Sigmoid colon (tissue), 7 donors: ENCODE measurements around the gene GTPBP8. TPM values are rescaled to one million over a fixed set of nuclear protein-coding genes. Genes with fewer than 3 reads are reported as not detected.

Source experiments
- DNase-seq: peaks from one replicate; pipeline ENCODE4 v3.0.0-alpha.2; 2019
- H3K27ac ChIP-seq, 4 donors: fragments of 200-600 bp; sonication (generic); one replicate each; pipeline ENCODE4 v1.5.1; 2016 to 2019; ENCODE audit warnings: mild to moderate bottlenecking in 1 of 4
- H3K27me3 ChIP-seq, 3 donors: fragments of 200-600 bp; sonication (generic); one replicate each; pipeline ENCODE4 v1.5.1; 2019; ENCODE audit warnings: mild to moderate bottlenecking in 1 of 3
- H3K36me3 ChIP-seq, 4 donors: fragments of 200-600 bp; sonication (generic); one replicate each; pipeline ENCODE4 v1.5.1; 2016 to 2019
- H3K4me1 ChIP-seq, 4 donors: fragments of 200-600 bp; sonication (generic); one replicate each; pipeline ENCODE4 v1.5.1; 2017 to 2019
- H3K4me3 ChIP-seq, 4 donors: fragments of 200-600 bp; sonication (generic); one replicate each; pipeline ENCODE4 v1.5.1; 2017 to 2019; ENCODE audit warnings: mild to moderate bottlenecking in 2 of 4, moderate library complexity in 1 of 4
- H3K9me3 ChIP-seq, 4 donors: fragments of 200-600 bp in 3 of 4; sonication (generic) in 3 of 4; one replicate each; pipeline versions ENCODE4 v1.5.1 to v1.6.1; 2013 to 2019
- EP300 ChIP-seq, 4 donors: sonication (generic); formaldehyde crosslinking; IDR thresholded peaks; one replicate each; pipeline ENCODE4 v1.6.1; 2017; ENCODE audit warnings: antibody characterized with exemption in 4 of 4
- POLR2A ChIP-seq, 2 donors: fragments of 450-650 bp; IDR thresholded peaks; one replicate each; pipeline ENCODE4 v1.6.1; 2016; ENCODE audit warnings: antibody characterized with exemption in 2 of 2, mild to moderate bottlenecking in 2 of 2, moderate library complexity in 2 of 2
- POLR2AphosphoS5 ChIP-seq, 4 donors: sonication (generic); formaldehyde crosslinking; IDR thresholded peaks; one replicate each; pipeline ENCODE4 v1.6.1; 2017; ENCODE audit warnings: antibody characterized with exemption in 4 of 4
- WGBS, 2 donors: extraction: QIAGEN DNeasy Blood & Tissue Kit; methylation state at CpG; one replicate each; pipeline ENCODE4 v1.1.7; 2013; 5-methylcytosine and 5-hydroxymethylcytosine counted together
- intact Hi-C: fragments of 100-400 bp; cut with DNase I; formaldehyde crosslinking; loops from one replicate; pipeline ENCODE4 v1.15.1; 2023
- polyA plus RNA-seq, 3 donors: library from polyadenylated mRNA; stranded (reverse); fragments of 200-250 nt; gene quantifications; one replicate each; pipeline ENCODE4 v1.2.3, GENCODE V29; 2013
- total RNA-seq, 4 donors: library from RNA; depleted of rRNA; stranded (reverse); fragments of >200 nt; gene quantifications; one replicate each; pipeline ENCODE4 v1.1.0, GENCODE V29; 2016
- TF ChIP-seq, protein P1 (sequence below), 4 experiments: fragments of 450-650 bp in 3 of 4; fragments of 200-600 bp in 1 of 4; IDR thresholded peaks; one replicate each; pipeline ENCODE4 v1.5.1; 2016 to 2019; ENCODE audit warnings: antibody characterized with exemption in 4 of 4, mild to moderate bottlenecking in 3 of 4, moderate library complexity in 2 of 4
- donor health status: healthy with polysubstance abuse.
- donor health status: Bipolar disorder and iron deficiency.
- donor health status: healthy.

GTPBP8 gene
- total RNA-seq (10 to 100 TPM; 20.4 to 38.2 (median 32.8) TPM), polyA plus RNA-seq (10 to 100 TPM; 11.3 to 20.6 (median 16.8) TPM)

DNA sequence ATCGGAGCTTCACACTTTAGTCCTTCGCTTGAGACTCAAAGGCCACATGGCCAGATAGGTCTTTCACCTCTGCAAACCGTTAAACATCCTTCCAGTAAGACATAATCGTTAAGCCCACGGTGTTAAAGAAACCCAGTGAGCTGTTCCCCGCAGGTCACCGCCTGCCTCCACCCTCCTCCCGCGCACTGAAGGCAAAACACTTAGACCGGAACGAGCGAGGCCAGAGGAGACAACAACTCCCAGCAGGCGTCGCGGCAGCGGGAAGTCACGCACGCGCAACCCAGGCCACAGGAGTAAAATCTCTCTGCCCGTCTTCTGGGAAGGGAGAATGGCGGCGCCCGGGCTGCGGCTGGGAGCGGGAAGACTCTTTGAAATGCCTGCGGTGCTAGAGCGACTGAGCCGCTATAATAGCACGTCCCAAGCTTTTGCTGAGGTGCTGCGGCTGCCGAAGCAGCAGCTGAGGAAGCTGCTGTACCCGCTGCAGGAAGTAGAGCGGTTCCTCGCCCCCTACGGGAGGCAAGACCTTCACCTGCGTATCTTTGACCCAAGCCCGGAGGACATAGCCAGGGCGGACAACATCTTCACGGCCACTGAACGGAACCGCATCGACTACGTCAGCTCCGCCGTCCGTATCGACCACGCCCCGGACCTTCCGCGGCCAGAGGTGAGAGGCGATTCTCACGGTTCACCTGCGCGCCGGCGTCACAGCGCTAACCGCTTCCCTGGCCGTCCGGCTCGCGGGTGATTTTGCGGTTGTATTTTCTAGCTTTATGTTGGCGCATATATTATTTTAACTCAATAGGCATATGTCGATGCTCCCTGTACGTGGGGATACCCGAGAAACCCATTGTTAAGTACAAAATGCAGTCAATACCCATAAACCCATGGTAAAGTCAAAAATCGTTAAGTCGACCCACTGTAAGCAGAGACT, at the start of gene GTPBP8:
Gene GTPBP8 (plus strand): TSS at position 313 of the 931 bp plus-strand sequence. CDS start 16 bp downstream, at position 329.
- peaks cover 0 to 6% (median 0%) of the 10 kb centered on the region in 4 donors for H3K36me3 ChIP-seq
- H3K27ac ChIP-seq = peak within 1 kb of the TSS; percentile 95 to 96 (median 95)
- peaks cover 0 to 20% (median 15%) of the 10 kb centered on the region in 4 donors for H3K4me1 ChIP-seq
- intact Hi-C loops = loop anchor here (5.0 to 10.0 kb wide), 4 partner anchors 179 to 1064 kb away; partner anchors contain the start of genes ATG3, CCDC191, CCDC80 and QTRT2
- DNase-seq = peak; percentile 96
- TF ChIP-seq POLR2A (IDR thresholded peaks at IDR 0.05) = peak; percentile 93 to 94
- TF ChIP-seq, protein P1, sequence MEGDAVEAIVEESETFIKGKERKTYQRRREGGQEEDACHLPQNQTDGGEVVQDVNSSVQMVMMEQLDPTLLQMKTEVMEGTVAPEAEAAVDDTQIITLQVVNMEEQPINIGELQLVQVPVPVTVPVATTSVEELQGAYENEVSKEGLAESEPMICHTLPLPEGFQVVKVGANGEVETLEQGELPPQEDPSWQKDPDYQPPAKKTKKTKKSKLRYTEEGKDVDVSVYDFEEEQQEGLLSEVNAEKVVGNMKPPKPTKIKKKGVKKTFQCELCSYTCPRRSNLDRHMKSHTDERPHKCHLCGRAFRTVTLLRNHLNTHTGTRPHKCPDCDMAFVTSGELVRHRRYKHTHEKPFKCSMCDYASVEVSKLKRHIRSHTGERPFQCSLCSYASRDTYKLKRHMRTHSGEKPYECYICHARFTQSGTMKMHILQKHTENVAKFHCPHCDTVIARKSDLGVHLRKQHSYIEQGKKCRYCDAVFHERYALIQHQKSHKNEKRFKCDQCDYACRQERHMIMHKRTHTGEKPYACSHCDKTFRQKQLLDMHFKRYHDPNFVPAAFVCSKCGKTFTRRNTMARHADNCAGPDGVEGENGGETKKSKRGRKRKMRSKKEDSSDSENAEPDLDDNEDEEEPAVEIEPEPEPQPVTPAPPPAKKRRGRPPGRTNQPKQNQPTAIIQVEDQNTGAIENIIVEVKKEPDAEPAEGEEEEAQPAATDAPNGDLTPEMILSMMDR (IDR thresholded peaks at IDR 0.05) = no peak
- peak in 1 of 4 donors; percentile 4 for TF ChIP-seq EP300 (IDR thresholded peaks at IDR 0.05)
- peak; percentile 81 to 87 (median 86) for TF ChIP-seq POLR2AphosphoS5 (IDR thresholded peaks at IDR 0.05)
- no peaks in the 10 kb centered on the region for H3K9me3 ChIP-seq
- 1% methylated on average over 70 of the region's 70 CpGs for WGBS, 2 donors
- H3K4me3 ChIP-seq = peak within 1 kb of the TSS; percentile 81 to 94 (median 88)
- H3K27me3 ChIP-seq = no peaks in the 10 kb centered on the region

DNA sequence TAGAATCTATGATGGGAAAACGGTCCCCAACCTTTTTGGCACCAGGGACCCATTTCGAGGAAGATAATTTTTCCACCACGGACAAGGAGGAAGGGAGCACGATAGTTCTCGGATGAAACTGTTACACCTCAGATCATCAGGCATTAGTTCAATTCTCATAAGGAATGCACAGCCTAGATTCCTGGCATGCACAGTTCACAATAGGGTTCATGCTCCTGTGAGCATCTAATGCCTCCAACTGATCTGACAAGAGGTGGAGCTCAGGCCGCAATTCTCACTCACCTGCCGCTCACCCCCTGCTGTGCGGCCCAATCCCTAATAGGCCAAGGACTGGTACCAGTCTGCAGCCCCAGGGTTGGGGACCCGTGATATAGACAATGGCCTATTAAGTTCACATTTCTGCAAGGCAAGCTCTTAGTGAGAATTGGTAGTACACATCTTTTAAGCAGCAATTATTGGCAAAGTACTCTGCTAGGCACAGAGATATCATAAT, 42.4 kb upstream of the GTPBP8 start:
- intact Hi-C loops = no loop called here
- Histone ChIP-seq H3K9me3 (peaks cover 0 to 3% (median 0%) of the 10 kb centered on the region in 4 donors), H3K27ac (no peak overlapping the region), H3K27me3 (no peaks in the 10 kb centered on the region), H3K4me1 (no peaks in the 10 kb centered on the region), H3K4me3 (no peak overlapping the region), H3K36me3 (no peaks in the 10 kb centered on the region)
- no peak for TF ChIP-seq EP300 (IDR thresholded peaks at IDR 0.05)
- WGBS, 2 donors = 79 to 84% methylated on average over 9 of the region's 9 CpGs
- DNase-seq = no peak

DNA sequence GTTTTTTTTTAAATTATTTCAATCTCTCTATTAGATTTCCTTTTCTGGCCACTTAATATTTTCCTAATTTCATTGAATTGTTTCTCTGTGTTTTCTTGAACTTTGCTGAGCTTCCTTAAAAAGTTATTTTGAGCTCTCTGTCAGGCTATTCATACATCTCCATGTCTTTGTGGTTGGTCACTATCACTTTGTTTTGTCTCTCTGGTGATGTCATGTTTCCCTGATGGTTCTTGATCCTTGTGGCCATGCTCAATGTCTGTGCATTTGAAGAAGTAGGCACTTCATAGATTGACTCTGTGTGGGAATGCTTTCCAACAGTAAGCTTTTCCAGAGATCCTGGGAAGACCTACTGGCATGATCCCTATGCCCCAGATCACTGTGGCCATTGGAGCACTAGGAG, 34.4 kb upstream of the GTPBP8 start:
- H3K4me1 ChIP-seq = no peaks in the 10 kb centered on the region
- no peaks in the 10 kb centered on the region for H3K27me3 ChIP-seq
- intact Hi-C loops = no loop called here
- no peaks in the 10 kb centered on the region for H3K9me3 ChIP-seq
- no peak overlapping the region for H3K4me3 ChIP-seq
- no peak for DNase-seq
- H3K36me3 ChIP-seq = no peaks in the 10 kb centered on the region
- TF ChIP-seq POLR2A (IDR thresholded peaks at IDR 0.05) = no peak
- TF ChIP-seq, protein P1 (IDR thresholded peaks at IDR 0.05) = no peak
- no peak for TF ChIP-seq EP300 (IDR thresholded peaks at IDR 0.05)
- TF ChIP-seq POLR2AphosphoS5 (IDR thresholded peaks at IDR 0.05) = no peak
- H3K27ac ChIP-seq = no peak overlapping the region

DNA sequence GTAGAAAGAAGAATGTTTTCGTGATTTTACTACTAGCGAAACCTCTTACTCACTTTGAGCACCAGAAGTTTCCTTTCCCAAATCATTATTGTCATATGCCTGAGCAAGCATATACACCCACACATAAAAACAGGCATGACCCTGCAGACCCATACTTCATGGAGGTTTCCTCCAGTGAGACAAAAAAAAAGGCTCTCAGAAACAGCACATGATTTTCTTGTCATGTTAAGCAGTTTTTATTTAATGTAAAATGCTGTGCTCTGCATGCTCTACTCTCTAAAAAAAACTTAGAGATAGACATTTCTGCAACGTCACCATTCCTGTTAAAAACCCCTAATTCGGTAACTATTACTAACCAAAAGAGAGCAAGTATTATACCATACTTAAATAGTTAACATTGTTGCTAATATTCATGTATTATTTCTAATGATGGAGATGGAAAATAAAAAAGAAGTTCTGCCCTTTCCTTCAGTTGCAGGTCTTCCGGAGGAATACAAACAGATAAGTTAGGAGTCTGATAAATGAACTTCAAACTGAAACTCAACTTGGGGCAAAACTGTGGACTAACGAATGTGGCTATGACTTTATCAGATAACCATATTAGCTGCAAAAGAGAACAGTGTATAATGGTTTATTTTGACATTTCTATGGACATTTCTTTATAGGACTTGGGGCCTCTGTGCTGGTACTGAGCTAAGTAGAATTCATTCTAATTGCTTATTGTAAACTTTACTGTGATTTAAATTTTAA, 31.8 kb upstream of the GTPBP8 start:
- no peak overlapping the region for H3K27ac ChIP-seq
- intact Hi-C loops = no loop called here
- no peaks in the 10 kb centered on the region for H3K27me3 ChIP-seq
- H3K36me3 ChIP-seq = no peaks in the 10 kb centered on the region
- TF ChIP-seq POLR2AphosphoS5 (IDR thresholded peaks at IDR 0.05) (no peak), EP300 (IDR thresholded peaks at IDR 0.05) (no peak), POLR2A (IDR thresholded peaks at IDR 0.05) (no peak)
- TF ChIP-seq, protein P1 (IDR thresholded peaks at IDR 0.05) = no peak
- DNase-seq = no peak
- no peaks in the 10 kb centered on the region for H3K4me1 ChIP-seq
- WGBS, 2 donors = 47 to 61% methylated on average over 6 of the region's 6 CpGs
- peaks cover 0 to 3% (median 0%) of the 10 kb centered on the region in 4 donors for H3K9me3 ChIP-seq
- no peak overlapping the region for H3K4me3 ChIP-seq

DNA sequence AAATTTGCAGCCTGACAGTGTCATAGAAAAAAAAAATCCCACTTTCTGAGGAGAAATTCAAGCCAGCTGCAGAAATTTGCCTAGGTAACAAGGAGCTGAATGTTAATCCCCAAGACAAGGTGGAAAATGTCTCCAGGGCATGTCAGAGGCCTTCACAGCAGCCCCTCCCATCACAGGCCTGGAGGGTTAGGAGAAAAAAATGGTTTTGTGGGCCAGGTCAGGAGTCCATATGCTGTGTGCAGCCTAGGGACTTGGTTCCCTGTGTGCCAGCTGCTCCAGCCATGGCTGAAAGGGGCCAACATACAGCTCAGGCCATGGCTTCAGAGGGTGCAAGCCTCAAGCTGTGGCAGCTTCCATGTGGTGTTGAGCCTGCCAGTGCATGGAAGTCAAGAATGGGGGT, 27.1 kb upstream of the GTPBP8 start:
- no peak for DNase-seq
- no peaks in the 10 kb centered on the region for H3K27me3 ChIP-seq
- no peaks in the 10 kb centered on the region for H3K4me1 ChIP-seq
- no peak overlapping the region for H3K4me3 ChIP-seq
- intact Hi-C loops = no loop called here
- H3K36me3 ChIP-seq = no peaks in the 10 kb centered on the region
- H3K9me3 ChIP-seq = peaks cover 0 to 3% (median 0%) of the 10 kb centered on the region in 4 donors
- no peak for TF ChIP-seq POLR2AphosphoS5 (IDR thresholded peaks at IDR 0.05)
- no peak for TF ChIP-seq EP300 (IDR thresholded peaks at IDR 0.05)
- no peak for TF ChIP-seq POLR2A (IDR thresholded peaks at IDR 0.05)
- TF ChIP-seq, protein P1 (IDR thresholded peaks at IDR 0.05) = no peak
- no peak overlapping the region for H3K27ac ChIP-seq
